ENCODE results near the gene CCDC187.

The CCDC187 gene

GRCh38 chr9:136208675-136209074, 95.2 kb downstream of the CCDC187 start:
- H3K4me3 Mint-ChIP-seq, result no peak overlapping the region
- H3K27me3 Mint-ChIP-seq, result peaks cover 8% of the 10 kb centered on the region
- DNase-seq (no peak), ATAC-seq (no peak)
- H3K4me1 Mint-ChIP-seq, result no peaks in the 10 kb centered on the region
- no peak overlapping the region for H3K27ac Mint-ChIP-seq
- H3K36me3 Mint-ChIP-seq (ENCODE audit: low read depth), result peaks cover 28% of the 10 kb centered on the region
- no peaks in the 10 kb centered on the region for H3K9me3 Mint-ChIP-seq

- no peaks in the 10 kb centered on the region for H3K9me3 Mint-ChIP-seq
- H3K4me3 Mint-ChIP-seq, result no peak overlapping the region
- no peak overlapping the region for H3K27ac Mint-ChIP-seq
- DNase-seq, result no peak
- peaks cover 19% of the 10 kb centered on the region for H3K36me3 Mint-ChIP-seq (ENCODE audit: low read depth)
- ATAC-seq, result no peak
- no peaks in the 10 kb centered on the region for H3K4me1 Mint-ChIP-seq
- peaks cover 13% of the 10 kb centered on the region for H3K27me3 Mint-ChIP-seq
Observed at GRCh38 chr9:136207616-136208015, 96.3 kb downstream of the CCDC187 start.

GRCh38 chr9:136206602-136207275, 97.2 kb downstream of the CCDC187 start:
- H3K9me3 Mint-ChIP-seq, result no peaks in the 10 kb centered on the region
- ATAC-seq (no peak), DNase-seq (no peak)
- H3K4me1 Mint-ChIP-seq, result no peaks in the 10 kb centered on the region
- peaks cover 14% of the 10 kb centered on the region for H3K27me3 Mint-ChIP-seq
- peaks cover 12% of the 10 kb centered on the region for H3K36me3 Mint-ChIP-seq (ENCODE audit: low read depth)
- H3K4me3 Mint-ChIP-seq, result no peak overlapping the region
- no peak overlapping the region for H3K27ac Mint-ChIP-seq

- H3K4me3 Mint-ChIP-seq, result no peak overlapping the region
- no peaks in the 10 kb centered on the region for H3K4me1 Mint-ChIP-seq
- ATAC-seq (no peak), DNase-seq (no peak)
- H3K27me3 Mint-ChIP-seq, result peaks cover 21% of the 10 kb centered on the region
- no peak overlapping the region for H3K27ac Mint-ChIP-seq
- no peaks in the 10 kb centered on the region for H3K9me3 Mint-ChIP-seq
- peaks cover 10% of the 10 kb centered on the region for H3K36me3 Mint-ChIP-seq (ENCODE audit: low read depth)
Observed at GRCh38 chr9:136205707-136205992, 98.2 kb downstream of the CCDC187 start.

GRCh38 chr9:136204838-136205706, 98.8 kb downstream of the CCDC187 start, which contains the start of gene LHX3:
Gene LHX3 (minus strand): TSS chr9:136205128. CDS start chr9:136205012, 116 bp downstream.
- DNase-seq (peak; percentile 38), ATAC-seq (no peak)
- Mint-ChIP-seq H3K27ac (no peak within 1 kb of the TSS), H3K4me3 (no peak within 1 kb of the TSS), H3K27me3 (peaks cover 27% of the 10 kb centered on the region), H3K36me3 (ENCODE audit: low read depth) (peaks cover 10% of the 10 kb centered on the region), H3K4me1 (no peaks in the 10 kb centered on the region), H3K9me3 (no peaks in the 10 kb centered on the region)

GRCh38 chr9:136204145-136204805, 99.6 kb downstream of the CCDC187 start:
- no peaks in the 10 kb centered on the region for H3K4me1 Mint-ChIP-seq
- no peak overlapping the region for H3K27ac Mint-ChIP-seq
- H3K36me3 Mint-ChIP-seq (ENCODE audit: low read depth), result peaks cover 10% of the 10 kb centered on the region
- no peaks in the 10 kb centered on the region for H3K9me3 Mint-ChIP-seq
- H3K4me3 Mint-ChIP-seq, result no peak overlapping the region
- H3K27me3 Mint-ChIP-seq, result peaks cover 32% of the 10 kb centered on the region
- no peak for DNase-seq
- ATAC-seq, result no peak

- no peaks in the 10 kb centered on the region for H3K9me3 Mint-ChIP-seq
- no peak overlapping the region for H3K27ac Mint-ChIP-seq
- ATAC-seq (no peak), DNase-seq (no peak)
- H3K27me3 Mint-ChIP-seq, result peaks cover 34% of the 10 kb centered on the region
- no peak overlapping the region for H3K4me3 Mint-ChIP-seq
- H3K36me3 Mint-ChIP-seq (ENCODE audit: low read depth), result peaks cover 10% of the 10 kb centered on the region
- no peaks in the 10 kb centered on the region for H3K4me1 Mint-ChIP-seq
Observed at GRCh38 chr9:136203408-136204144, 100.3 kb downstream of the CCDC187 start.

GRCh38 chr9:136202454-136203407, 101.2 kb downstream of the CCDC187 start:
- H3K27ac Mint-ChIP-seq, result no peak overlapping the region
- H3K27me3 Mint-ChIP-seq, result peaks cover 42% of the 10 kb centered on the region
- no peak overlapping the region for H3K4me3 Mint-ChIP-seq
- H3K4me1 Mint-ChIP-seq, result peaks cover under 1% of the 10 kb centered on the region
- H3K36me3 Mint-ChIP-seq (ENCODE audit: low read depth), result peaks cover 7% of the 10 kb centered on the region
- H3K9me3 Mint-ChIP-seq, result no peaks in the 10 kb centered on the region
- DNase-seq (no peak), ATAC-seq (no peak)

- Mint-ChIP-seq H3K9me3 (no peaks in the 10 kb centered on the region), H3K27ac (no peak overlapping the region), H3K4me1 (peaks cover 4% of the 10 kb centered on the region), H3K4me3 (no peak overlapping the region), H3K27me3 (peaks cover 45% of the 10 kb centered on the region), H3K36me3 (ENCODE audit: low read depth) (peaks cover 4% of the 10 kb centered on the region)
- ATAC-seq (no peak), DNase-seq (peak; percentile 25)
Observed at GRCh38 chr9:136201609-136202453, 102.1 kb downstream of the CCDC187 start.

GRCh38 chr9:136201174-136201573, 102.7 kb downstream of the CCDC187 start:
- H3K9me3 Mint-ChIP-seq, result no peaks in the 10 kb centered on the region
- no peak overlapping the region for H3K4me3 Mint-ChIP-seq
- no peak overlapping the region for H3K27ac Mint-ChIP-seq
- H3K36me3 Mint-ChIP-seq (ENCODE audit: low read depth), result peaks cover 4% of the 10 kb centered on the region
- peaks cover 52% of the 10 kb centered on the region for H3K27me3 Mint-ChIP-seq
- peaks cover 9% of the 10 kb centered on the region for H3K4me1 Mint-ChIP-seq
- ATAC-seq (no peak), DNase-seq (no peak)

GRCh38 chr9:136200424-136200823, 103.5 kb downstream of the CCDC187 start:
- Mint-ChIP-seq H3K4me1 (peaks cover 12% of the 10 kb centered on the region), H3K27me3 (peaks cover 54% of the 10 kb centered on the region), H3K4me3 (no peak overlapping the region), H3K9me3 (no peaks in the 10 kb centered on the region), H3K36me3 (ENCODE audit: low read depth) (no peaks in the 10 kb centered on the region), H3K27ac (no peak overlapping the region)
- no peak for DNase-seq
- ATAC-seq, result no peak
